ENCODE results near the gene RBM26.
A peak's percentile ranks its signal among the peaks of the same experiment; 100 is the strongest.

- TF ChIP-seq CTCF (IDR thresholded peaks at IDR 0.05) (peak; percentile 32 to 86 (median 80)), POLR2A (IDR thresholded peaks at IDR 0.05) (no peak)
Measured at GRCh38 chr13:79423801-79424642, 18.0 kb upstream of the RBM26 start.

Measured in Peyer's patch (tissue), 4 donors.